ENCODE measurements around the gene ENDOV.

DNA sequence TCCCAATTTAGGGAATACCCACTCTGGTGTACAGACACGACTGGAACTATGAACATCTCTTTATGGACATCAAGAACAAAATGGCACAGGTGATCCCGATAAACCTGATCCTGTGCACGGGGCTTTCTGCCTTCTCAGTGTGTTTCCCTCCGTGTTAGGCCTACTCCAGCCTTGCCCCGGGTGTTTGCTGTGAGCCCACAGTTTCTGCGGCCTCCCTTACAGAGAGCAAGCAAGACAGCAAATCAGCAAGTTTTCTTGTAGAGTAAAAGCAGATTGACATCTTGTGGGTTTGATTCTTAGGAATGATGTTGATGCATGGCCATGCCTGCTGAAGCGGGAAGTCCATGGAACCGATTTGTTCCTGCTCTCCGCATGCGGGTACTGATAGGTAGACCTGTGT lies 26.4 kb upstream of the ENDOV start:
- TF ChIP-seq POLR2A (IDR thresholded peaks at IDR 0.05; ENCODE audit: low read length) (no peak), GATA1 (IDR thresholded peaks at IDR 0.05; ENCODE audit: low read depth, low read length) (no peak)

All from erythroblast (primary cell).